CD14-positive monocyte (primary cell): ENCODE measurements around the gene GALNTL6. TPM values are rescaled to one million over a fixed set of nuclear protein-coding genes. Genes with fewer than 3 reads are reported as not detected.

Experiments
- DNase-seq, 3 donors: peaks; one replicate each; pipeline ENCODE4 v3.0.0-alpha.2; 2011 to 2022
- H2AFZ ChIP-seq: 2 replicates; pipeline ENCODE4 v1.6.0; 2012; ENCODE audit warnings: mild to moderate bottlenecking, low read depth, low read length, inconsistent platforms; ENCODE audit not compliant: insufficient read depth, poor library complexity, severe bottlenecking
- H3K27ac ChIP-seq, 2 donors: 1 replicate in 1 of 2; 2 replicates in 1 of 2; pipeline ENCODE4 v1.5.1; 2012 to 2013; ENCODE audit warnings: low read length in 2 of 2, control low read depth in 1 of 2, inconsistent platforms in 1 of 2, low read depth in 1 of 2, mild to moderate bottlenecking in 1 of 2
- H3K27me3 ChIP-seq, 2 donors: one replicate each; pipeline versions ENCODE4 v1.6.0 to v1.6.1; 2011 to 2013; ENCODE audit warnings: low read length in 2 of 2; ENCODE audit not compliant: control insufficient read depth in 2 of 2, insufficient read depth in 2 of 2
- H3K36me3 ChIP-seq, 2 donors: replicated peaks in 1 of 2; 1 replicate in 1 of 2; 2 replicates in 1 of 2; pipeline versions ENCODE4 v1.5.1 to v1.6.1; 2012 to 2013; ENCODE audit warnings: low read length in 2 of 2, control low read depth in 1 of 2, inconsistent platforms in 1 of 2, mild to moderate bottlenecking in 1 of 2; ENCODE audit not compliant: insufficient read depth in 2 of 2, control insufficient read depth in 1 of 2
- H3K4me1 ChIP-seq, 2 donors: 1 replicate in 1 of 2; 2 replicates in 1 of 2; pipeline versions ENCODE4 v1.5.1 to v1.6.1; 2012 to 2013; ENCODE audit warnings: low read length in 2 of 2, control low read depth in 1 of 2, inconsistent platforms in 1 of 2, mild to moderate bottlenecking in 1 of 2, moderate library complexity in 1 of 2; ENCODE audit not compliant: insufficient read depth in 2 of 2, control insufficient read depth in 1 of 2
- H3K4me2 ChIP-seq: replicated peaks from 2 replicates; pipeline ENCODE3; 2012; ENCODE audit warnings: low read length, moderate library complexity, mild to moderate bottlenecking; ENCODE audit not compliant: poor library complexity, severe bottlenecking; ENCODE audit errors: extremely low read depth
- H3K4me3 ChIP-seq, 3 experiments: fragments of 200-600 bp in 1 of 3; sonication (generic) in 1 of 3; replicated peaks in 1 of 3; 1 replicate in 2 of 3; 2 replicates in 1 of 3; pipeline ENCODE4 v1.5.1; 2011 to 2013; ENCODE audit warnings: low read length in 3 of 3, mild to moderate bottlenecking in 3 of 3, control low read depth in 2 of 3, low read depth in 2 of 3, inconsistent platforms in 1 of 3, moderate library complexity in 1 of 3
- H3K79me2 ChIP-seq: 2 replicates; pipeline ENCODE4 v1.6.0; 2012; ENCODE audit warnings: mild to moderate bottlenecking, control low read depth, inconsistent platforms, low read length, moderate library complexity; ENCODE audit not compliant: insufficient read depth
- H3K9ac ChIP-seq: 2 replicates; pipeline ENCODE4 v1.6.0; 2017; ENCODE audit warnings: low read length, mild to moderate bottlenecking; ENCODE audit not compliant: insufficient read depth, poor library complexity, severe bottlenecking
- H3K9me3 ChIP-seq, 2 donors: replicated peaks in 1 of 2; 1 replicate in 1 of 2; 2 replicates in 1 of 2; pipeline versions ENCODE4 v1.5.1 to v1.6.1; 2012 to 2013; ENCODE audit warnings: low read length in 2 of 2, control low read depth in 1 of 2; ENCODE audit not compliant: control insufficient read depth in 1 of 2, insufficient read depth in 1 of 2
- H4K20me1 ChIP-seq: 2 replicates; pipeline ENCODE4 v1.6.0; 2012; ENCODE audit warnings: mild to moderate bottlenecking, low read length, control low read depth, moderate library complexity; ENCODE audit not compliant: insufficient read depth
- H3K27ac Mint-ChIP-seq, 7 donors: one replicate each; pipeline ENCODE4 v1.8.0; 2020; ENCODE audit warnings: mild to moderate bottlenecking in 7 of 7, mixed read lengths in 7 of 7, moderate library complexity in 6 of 7, inconsistent platforms in 2 of 7
- H3K27me3 Mint-ChIP-seq, 3 donors: one replicate each; pipeline ENCODE4 v1.8.0; 2021 to 2022; ENCODE audit warnings: low read depth in 3 of 3, mild to moderate bottlenecking in 3 of 3, mixed read lengths in 3 of 3, moderate library complexity in 3 of 3, inconsistent platforms in 1 of 3
- H3K36me3 Mint-ChIP-seq, 2 donors: one replicate each; pipeline ENCODE4 v1.8.0; 2020; ENCODE audit warnings: mixed read lengths in 2 of 2, inconsistent platforms in 1 of 2, mild to moderate bottlenecking in 1 of 2
- H3K4me1 Mint-ChIP-seq: one replicate; pipeline ENCODE4 v1.8.0; 2020; ENCODE audit warnings: mild to moderate bottlenecking, mixed read lengths
- H3K4me3 Mint-ChIP-seq, 2 donors: one replicate each; pipeline ENCODE4 v1.8.0; 2020; ENCODE audit warnings: mild to moderate bottlenecking in 2 of 2, mixed read lengths in 2 of 2, moderate library complexity in 1 of 2
- H3K9me3 Mint-ChIP-seq, 7 donors: one replicate each; pipeline ENCODE4 v1.8.0; 2020 to 2022; ENCODE audit warnings: mixed read lengths in 7 of 7, mild to moderate bottlenecking in 6 of 7, moderate library complexity in 6 of 7, inconsistent platforms in 2 of 7
- WGBS: methylation state at CpG from one replicate; pipeline ENCODE4 v1.1.5; 2013; ENCODE audit warnings: missing lambda C conversion rate; ENCODE audit not compliant: insufficient coverage; 5-methylcytosine and 5-hydroxymethylcytosine counted together
- intact Hi-C, 2 donors: fragments of 100-400 bp; cut with micrococcal nuclease; formaldehyde crosslinking; loops; one replicate each; pipeline versions ENCODE4 v1.15.0 to v1.15.1; 2023
- polyA plus RNA-seq, 3 donors: library from polyadenylated mRNA; depleted of rRNA in 1 of 3; unstranded in 2 of 3; stranded (reverse) in 1 of 3; fragments of 300-500 nt in 2 of 3; fragments of >200 nt in 1 of 3; fragmentation: Illumina TruSeq in 2 of 3; gene quantifications; 1 replicate in 2 of 3; 2 replicates in 1 of 3; pipeline ENCODE4 v1.2.3, GENCODE V29; 2012 to 2021
- TF ChIP-seq, protein P1 (sequence below): fragments of 200-600 bp; IDR thresholded peaks from one replicate; pipeline ENCODE4 v1.8.0; 2022; ENCODE audit warnings: antibody characterized with exemption, mild to moderate bottlenecking

GALNTL6 gene
- polyA plus RNA-seq, 3 donors: 0.05 TPM; not detected in 2

- DNase-seq: no peak
- no peak overlapping the region for H3K4me2 ChIP-seq
- H3K9ac ChIP-seq: no peak overlapping the region
- Mint-ChIP-seq H3K27ac (no peak overlapping the region), H3K9me3 (peaks cover 0 to 2% (median 0%) of the 10 kb centered on the region in 7 donors), H3K4me3 (no peak overlapping the region), H3K4me1 (peaks cover 43% of the 10 kb centered on the region), H3K36me3 (peaks cover 0 to 4% of the 10 kb centered on the region in 2 donors), H3K27me3 (no peaks in the 10 kb centered on the region)
- H3K79me2 ChIP-seq: no peaks in the 10 kb centered on the region
- H3K9me3 ChIP-seq: no peaks in the 10 kb centered on the region
- H3K27ac ChIP-seq: no peak overlapping the region
- H3K4me3 ChIP-seq: no peak overlapping the region
- H3K36me3 ChIP-seq: no peaks in the 10 kb centered on the region
- H3K4me1 ChIP-seq: peaks cover 32 to 45% of the 10 kb centered on the region in 2 donors
- no peak overlapping the region for H2AFZ ChIP-seq
- intact Hi-C loops: loop anchor here in 1 of 2 donors (10.0 kb wide), 1 partner anchor 413 kb away; no protein-coding TSS in a partner anchor
- no peaks in the 10 kb centered on the region for H3K27me3 ChIP-seq
- H4K20me1 ChIP-seq: no peaks in the 10 kb centered on the region
- TF ChIP-seq, protein P1, sequence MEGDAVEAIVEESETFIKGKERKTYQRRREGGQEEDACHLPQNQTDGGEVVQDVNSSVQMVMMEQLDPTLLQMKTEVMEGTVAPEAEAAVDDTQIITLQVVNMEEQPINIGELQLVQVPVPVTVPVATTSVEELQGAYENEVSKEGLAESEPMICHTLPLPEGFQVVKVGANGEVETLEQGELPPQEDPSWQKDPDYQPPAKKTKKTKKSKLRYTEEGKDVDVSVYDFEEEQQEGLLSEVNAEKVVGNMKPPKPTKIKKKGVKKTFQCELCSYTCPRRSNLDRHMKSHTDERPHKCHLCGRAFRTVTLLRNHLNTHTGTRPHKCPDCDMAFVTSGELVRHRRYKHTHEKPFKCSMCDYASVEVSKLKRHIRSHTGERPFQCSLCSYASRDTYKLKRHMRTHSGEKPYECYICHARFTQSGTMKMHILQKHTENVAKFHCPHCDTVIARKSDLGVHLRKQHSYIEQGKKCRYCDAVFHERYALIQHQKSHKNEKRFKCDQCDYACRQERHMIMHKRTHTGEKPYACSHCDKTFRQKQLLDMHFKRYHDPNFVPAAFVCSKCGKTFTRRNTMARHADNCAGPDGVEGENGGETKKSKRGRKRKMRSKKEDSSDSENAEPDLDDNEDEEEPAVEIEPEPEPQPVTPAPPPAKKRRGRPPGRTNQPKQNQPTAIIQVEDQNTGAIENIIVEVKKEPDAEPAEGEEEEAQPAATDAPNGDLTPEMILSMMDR: no peak
Measured at GRCh38 chr4:173001571-173001970, 1188.4 kb downstream of the GALNTL6 start.

- no peaks in the 10 kb centered on the region for H3K27me3 ChIP-seq
- H3K4me3 Mint-ChIP-seq: peak overlapping the region in 1 of 2 donors; percentile 6
- peak overlapping the region in 1 of 3 experiments; percentile 25 for H3K4me3 ChIP-seq
- peak overlapping the region; percentile 56 to 68 for H3K27ac ChIP-seq
- TF ChIP-seq, protein P1: no peak
- H3K79me2 ChIP-seq: no peaks in the 10 kb centered on the region
- intact Hi-C loops: loop anchor here in 1 of 2 donors (10.0 kb wide), 1 partner anchor 412 kb away; no protein-coding TSS in a partner anchor
- H3K4me1 Mint-ChIP-seq: peaks cover 33% of the 10 kb centered on the region
- H2AFZ ChIP-seq: no peak overlapping the region
- H3K4me1 ChIP-seq: peaks cover 32 to 43% of the 10 kb centered on the region in 2 donors
- no peaks in the 10 kb centered on the region for H3K9me3 ChIP-seq
- H3K9ac ChIP-seq: no peak overlapping the region
- no peaks in the 10 kb centered on the region for H3K36me3 ChIP-seq
- WGBS: 3% methylated on average over 3 of the region's 6 CpGs
- peaks cover 0 to 2% (median 0%) of the 10 kb centered on the region in 7 donors for H3K9me3 Mint-ChIP-seq
- no peaks in the 10 kb centered on the region for H3K27me3 Mint-ChIP-seq
- H4K20me1 ChIP-seq: no peaks in the 10 kb centered on the region
- DNase-seq: peak; percentile 60 to 76 (median 69)
- peaks cover 0 to 4% of the 10 kb centered on the region in 2 donors for H3K36me3 Mint-ChIP-seq
- peak overlapping the region; percentile 28 for H3K4me2 ChIP-seq
- H3K27ac Mint-ChIP-seq: peak overlapping the region; percentile 79 to 96 (median 89)
Measured at GRCh38 chr4:173002830-173003561, 1189.8 kb downstream of the GALNTL6 start.
